Spleen (tissue), 13 donors: ENCODE results near the gene C1QL4. TPM values are rescaled to one million over a fixed set of nuclear protein-coding genes. Genes with fewer than 3 reads are reported as not detected.
A peak's percentile ranks its signal among the peaks of the same experiment; 100 is the strongest.
"Not testable (repeated sequence)": the region's sequence is repeated elsewhere in the genome, so short reads cannot be mapped to it uniquely, and the experiment has no call there.

Experiments
- DNase-seq: peaks from one replicate; pipeline ENCODE4 v3.0.0-alpha.2; 2020
- H3K27ac ChIP-seq, 8 donors: fragments of 200-600 bp; sonication (generic) in 7 of 8; 1 replicate in 4 of 8; 2 replicates in 4 of 8; pipeline versions ENCODE4 v1.5.0 to v1.8.0; 2016 to 2021; ENCODE audit warnings: inconsistent platforms in 4 of 8, mild to moderate bottlenecking in 4 of 8, moderate library complexity in 1 of 8
- H3K27me3 ChIP-seq, 7 donors: fragments of 200-600 bp; sonication (generic) in 6 of 7; replicated peaks in 1 of 7; 1 replicate in 4 of 7; 2 replicates in 3 of 7; pipeline versions ENCODE4 v1.5.0 to v1.8.0; 2016 to 2021; ENCODE audit warnings: inconsistent platforms in 3 of 7, mild to moderate bottlenecking in 1 of 7
- H3K36me3 ChIP-seq, 6 donors: fragments of 200-600 bp; sonication (generic) in 5 of 6; 1 replicate in 4 of 6; 2 replicates in 2 of 6; pipeline versions ENCODE4 v1.5.0 to v1.8.0; 2016 to 2021; ENCODE audit warnings: inconsistent platforms in 2 of 6
- H3K4me1 ChIP-seq, 6 donors: fragments of 200-600 bp; sonication (generic) in 5 of 6; 1 replicate in 3 of 6; 2 replicates in 3 of 6; pipeline versions ENCODE4 v1.5.0 to v1.8.0; 2016 to 2021; ENCODE audit warnings: inconsistent platforms in 3 of 6
- H3K4me3 ChIP-seq, 8 donors: fragments of 200-600 bp; sonication (generic) in 7 of 8; 1 replicate in 4 of 8; 2 replicates in 4 of 8; pipeline versions ENCODE4 v1.5.0 to v1.8.0; 2016 to 2021; ENCODE audit warnings: inconsistent platforms in 4 of 8, mild to moderate bottlenecking in 4 of 8, moderate library complexity in 2 of 8
- H3K9me3 ChIP-seq, 8 donors: fragments of 200-600 bp; sonication (generic) in 7 of 8; 1 replicate in 4 of 8; 2 replicates in 4 of 8; pipeline versions ENCODE4 v1.5.0 to v1.8.0; 2016 to 2021; ENCODE audit warnings: inconsistent platforms in 4 of 8
- CTCF ChIP-seq, 11 experiments: fragments of 200-600 bp in 7 of 11; fragments of 450-650 bp in 4 of 11; sonication (generic) in 4 of 11; IDR thresholded peaks in 8 of 11; conservative IDR thresholded peaks in 3 of 11; 1 replicate in 7 of 11; 2 replicates in 4 of 11; pipeline versions ENCODE4 v1.4.0 to v1.8.0; 2016 to 2021; ENCODE audit warnings: antibody characterized with exemption in 11 of 11, inconsistent platforms in 4 of 11, mild to moderate bottlenecking in 1 of 11
- POLR2A ChIP-seq, 3 donors: fragments of 450-650 bp; IDR thresholded peaks; one replicate each; pipeline ENCODE4 v1.5.1; 2017; ENCODE audit warnings: antibody characterized with exemption in 3 of 3, mild to moderate bottlenecking in 1 of 3
- POLR2AphosphoS5 ChIP-seq, 3 donors: sonication (generic); formaldehyde crosslinking; IDR thresholded peaks; one replicate each; pipeline ENCODE4 v1.5.1; 2017; ENCODE audit warnings: antibody characterized with exemption in 3 of 3
- WGBS, 5 donors: extraction: QIAGEN DNeasy Blood & Tissue Kit in 3 of 5; methylation state at CpG; one replicate each; pipeline versions ENCODE4 v1.1.5 to v1.1.7; 2013 to 2018; 5-methylcytosine and 5-hydroxymethylcytosine counted together
- intact Hi-C: fragments of 100-400 bp; cut with DNase I; formaldehyde crosslinking; loops from one replicate; pipeline ENCODE4 v1.15.0; 2023; ENCODE audit warnings: low total_unique reads
- long read RNA-seq, 2 donors: transcript quantifications; one replicate each; lab custom pipeline, GENCODE V29; 2026
- polyA plus RNA-seq, 3 donors: library from polyadenylated mRNA; stranded (reverse); fragments of 200-250 nt; gene quantifications; one replicate each; pipeline ENCODE4 v1.2.1, GENCODE V29; 2013
- total RNA-seq, 7 donors: library from RNA; depleted of rRNA in 3 of 7; stranded (reverse); fragments of >200 nt in 3 of 7; fragmentation: NEBNext Ultra II Directional in 4 of 7; extraction: Animal tissue kit (Norgen Biotek cat#: 25700) in 4 of 7; gene quantifications; one replicate each; pipeline versions ENCODE4 v1.1.0 to v1.2.1, GENCODE V29; 2016 to 2021
- donor health status: healthy with polysubstance abuse.
- donor health status: DM: no; HTN: no; CAD: no; lungs with moderate emphysema.
- donor health status: DM: no; HTN: no; CAD: no.
- donor health status: Bipolar disorder and iron deficiency.
- donor health status: healthy.
- donor health status: DM: no; HTN: no; CAD: no.
- donor health status: DM: yes; HTN: yes; CAD: no.

Gene C1QL4
- total RNA-seq (not detected), polyA plus RNA-seq (not detected)
- long read RNA-seq, donor 1, result 0 reads
- long read RNA-seq, donor 2, result 0 reads

- H3K27me3 ChIP-seq, result peaks cover 10 to 98% (median 56%) of the 10 kb centered on the region in 7 donors
- no peaks in the 10 kb centered on the region for H3K9me3 ChIP-seq
- no peak for TF ChIP-seq POLR2A (IDR thresholded peaks at IDR 0.05)
- TF ChIP-seq CTCF (IDR thresholded peaks at IDR 0.05 in 8 of 11, conservative IDR thresholded peaks at IDR 0.05 in 3 of 11), result peak; percentile 65 to 100 (median 98)
- peak in 2 of 3 donors; percentile 26 to 64 for TF ChIP-seq POLR2AphosphoS5 (IDR thresholded peaks at IDR 0.05)
- intact Hi-C loops, result no loop called here
- peaks cover 5 to 54% (median 28%) of the 10 kb centered on the region in 6 donors for H3K4me1 ChIP-seq
- DNase-seq, result peak; percentile 94
- H3K4me3 ChIP-seq, result peak within 1 kb of the TSS; percentile 5 to 65 (median 30)
- 2 to 4% (median 3%) methylated on average over 24 to 65 of the region's 65 CpGs for WGBS, 5 donors
- no peaks in the 10 kb centered on the region for H3K36me3 ChIP-seq
- no peak within 1 kb of the TSS for H3K27ac ChIP-seq
These were observed at the start of gene C1QL4 for GRCh38 chr12:49336645-49337584. TSS of gene C1QL4 (minus strand) at chr12:49337188. CDS start at chr12:49336477, 711 bp downstream.

- H3K27ac ChIP-seq, H3K4me3 ChIP-seq, H3K4me1 ChIP-seq, H3K36me3 ChIP-seq, H3K27me3 ChIP-seq, DNase-seq, intact Hi-C loops, H3K9me3 ChIP-seq: not testable (repeated sequence)
- 88 to 99% (median 95%) methylated on average over 9 of the region's 9 CpGs for WGBS, 5 donors
These were observed 43.2 kb upstream of the C1QL4 start for GRCh38 chr12:49380184-49380583.

- Histone ChIP-seq H3K36me3 (peaks cover 0 to 9% (median 0%) of the 10 kb centered on the region in 6 donors), H3K27ac (no peak overlapping the region), H3K4me1 (no peaks in the 10 kb centered on the region), H3K27me3 (no peaks in the 10 kb centered on the region), H3K9me3 (no peaks in the 10 kb centered on the region), H3K4me3 (no peak overlapping the region)
- intact Hi-C loops, result no loop called here
- 84 to 97% (median 90%) methylated on average over 2 of the region's 2 CpGs for WGBS, 5 donors
- TF ChIP-seq POLR2A (IDR thresholded peaks at IDR 0.05) (no peak), CTCF (IDR thresholded peaks at IDR 0.05 in 8 of 11, conservative IDR thresholded peaks at IDR 0.05 in 3 of 11) (no peak), POLR2AphosphoS5 (IDR thresholded peaks at IDR 0.05) (no peak)
- no peak for DNase-seq
These were observed 40.4 kb upstream of the C1QL4 start for GRCh38 chr12:49377386-49377785.

- DNase-seq, result no peak
- WGBS, 5 donors, result 89 to 97% (median 94%) methylated on average over 1 of the region's 1 CpG
- intact Hi-C loops, result no loop called here
These were observed 38.4 kb upstream of the C1QL4 start for GRCh38 chr12:49375406-49375805.

More at GRCh38 chr12:49375406-49375805, 38.4 kb upstream of the C1QL4 start:
- H3K27ac ChIP-seq, result no peak overlapping the region
- no peaks in the 10 kb centered on the region for H3K9me3 ChIP-seq
- no peaks in the 10 kb centered on the region for H3K27me3 ChIP-seq
- TF ChIP-seq CTCF (IDR thresholded peaks at IDR 0.05 in 8 of 11, conservative IDR thresholded peaks at IDR 0.05 in 3 of 11) (no peak), POLR2A (IDR thresholded peaks at IDR 0.05) (no peak), POLR2AphosphoS5 (IDR thresholded peaks at IDR 0.05) (no peak)
- peaks cover 0 to 5% (median 0%) of the 10 kb centered on the region in 6 donors for H3K4me1 ChIP-seq
- no peak overlapping the region for H3K4me3 ChIP-seq
- peaks cover 0 to 9% (median 0%) of the 10 kb centered on the region in 6 donors for H3K36me3 ChIP-seq
